SK-N-SH (cell line): ENCODE data around the gene VEGFB. TPM values are rescaled to one million over a fixed set of nuclear protein-coding genes. Genes with fewer than 3 reads are reported as not detected.

Experiments
- CTCF ChIA-PET: fragments of 300-600, 350-600 bp; formaldehyde crosslinking; extraction: SDS; loops from one replicate; lab custom pipeline; 2021; lab: Yijun Ruan, JAX
- POLR2A ChIA-PET: fragments of 350-600 bp; sonication (Branson Sonifier 250); formaldehyde crosslinking; extraction: SDS; loops from one replicate; lab custom pipeline; 2020; ENCODE audit warnings: antibody characterized with exemption, inconsistent platforms; lab: Yijun Ruan, JAX
- DNase-seq: peaks from one replicate; pipeline ENCODE4 v3.0.0; 2012
- H2AFZ ChIP-seq: fragments of 200-600 bp; sonication (generic); 2 replicates; pipeline ENCODE4 v1.8.1; 2016; ENCODE audit warnings: antibody characterized with exemption, mild to moderate bottlenecking, low read depth
- H3F3A ChIP-seq: fragments of 200-600 bp; sonication (generic); replicated peaks from 2 replicates; pipeline ENCODE3; 2016; ENCODE audit warnings: antibody characterized with exemption, mild to moderate bottlenecking; ENCODE audit not compliant: insufficient read depth
- H3K27ac ChIP-seq, 2 experiments: fragments of 200-500 bp in 1 of 2; fragments of 200-600 bp in 1 of 2; sonication (Bioruptor generic) in 1 of 2; sonication (generic), shearing (Covaris generic) in 1 of 2; 2 replicates each; pipeline versions ENCODE4 v1.5.1 to v1.6.1; 2014 to 2016; ENCODE audit warnings: low read depth in 2 of 2, inconsistent platforms in 1 of 2, low read length in 1 of 2, mild to moderate bottlenecking in 1 of 2, mixed read lengths in 1 of 2
- H3K27me3 ChIP-seq: fragments of 200-600 bp; sonication (generic), shearing (Covaris generic); 2 replicates; pipeline ENCODE4 v1.6.1; 2016; ENCODE audit warnings: mixed run types; ENCODE audit not compliant: insufficient read depth
- H3K36me3 ChIP-seq, 2 experiments: fragments of 200-500 bp in 1 of 2; fragments of 200-600 bp in 1 of 2; sonication (Bioruptor generic) in 1 of 2; sonication (generic) in 1 of 2; replicated peaks in 1 of 2; 2 replicates each; pipeline versions ENCODE3 to v1.5.1; 2014 to 2016; ENCODE audit warnings: low read length in 1 of 2, mild to moderate bottlenecking in 1 of 2; ENCODE audit not compliant: insufficient read depth in 2 of 2, control insufficient read depth in 1 of 2
- H3K4me1 ChIP-seq, 2 experiments: fragments of 200-500 bp in 1 of 2; fragments of 200-600 bp in 1 of 2; sonication (Bioruptor generic) in 1 of 2; sonication (generic), shearing (Covaris generic) in 1 of 2; 2 replicates each; pipeline versions ENCODE4 v1.5.1 to v1.6.1; 2014 to 2016; ENCODE audit warnings: low read depth in 1 of 2, low read length in 1 of 2, mixed run types in 1 of 2; ENCODE audit not compliant: insufficient read depth in 2 of 2, control insufficient read depth in 1 of 2
- H3K4me2 ChIP-seq: fragments of 200-600 bp; sonication (generic), shearing (Covaris generic); 2 replicates; pipeline ENCODE4 v1.6.1; 2017; ENCODE audit warnings: mixed run types
- H3K4me3 ChIP-seq, 2 experiments: fragments of 200-500 bp in 1 of 2; fragments of 200-600 bp in 1 of 2; sonication (Bioruptor generic) in 1 of 2; sonication (generic), shearing (Covaris generic) in 1 of 2; 2 replicates each; pipeline versions ENCODE4 v1.5.1 to v1.8.1; 2014 to 2016; ENCODE audit warnings: low read depth in 2 of 2, inconsistent platforms in 1 of 2, low read length in 1 of 2, mild to moderate bottlenecking in 1 of 2, mixed read lengths in 1 of 2, moderate library complexity in 1 of 2
- H3K79me2 ChIP-seq: fragments of 200-600 bp; sonication (generic); 2 replicates; pipeline ENCODE4 v1.8.1; 2017; ENCODE audit warnings: mild to moderate bottlenecking; ENCODE audit not compliant: insufficient read depth
- H3K9ac ChIP-seq: fragments of 200-600 bp; sonication (generic); 2 replicates; pipeline ENCODE4 v1.6.1; 2017; ENCODE audit warnings: mixed run types
- H3K9me2 ChIP-seq: fragments of 200-600 bp; sonication (generic); 2 replicates; pipeline ENCODE4 v1.6.1; 2017; ENCODE audit warnings: mixed run types
- H3K9me3 ChIP-seq: fragments of 200-600 bp; sonication (generic); 2 replicates; pipeline ENCODE4 v1.6.1; 2017; ENCODE audit warnings: mixed run types, mild to moderate bottlenecking, moderate library complexity
- H4K20me1 ChIP-seq: fragments of 200-600 bp; sonication (generic); 2 replicates; pipeline ENCODE4 v1.6.1; 2017; ENCODE audit warnings: mild to moderate bottlenecking, mixed run types; ENCODE audit not compliant: insufficient read depth
- ELF1 ChIP-seq: IDR thresholded peaks from 2 replicates; pipeline ENCODE4 v1.4.0; 2012
- FOSL2 ChIP-seq: IDR thresholded peaks from 2 replicates; pipeline ENCODE4 v1.4.0; 2012; ENCODE audit warnings: low read depth, mild to moderate bottlenecking, moderate library complexity, borderline replicate concordance
- GABPA ChIP-seq: IDR thresholded peaks from 2 replicates; pipeline ENCODE4 v1.4.0; 2012; ENCODE audit warnings: low read depth, mild to moderate bottlenecking
- MEF2A ChIP-seq: IDR thresholded peaks from 2 replicates; pipeline ENCODE4 v1.4.0; 2012; ENCODE audit warnings: low read depth, borderline replicate concordance
- MXI1 ChIP-seq: IDR thresholded peaks from 2 replicates; pipeline ENCODE4 v1.6.1; 2012; ENCODE audit warnings: mild to moderate bottlenecking, low read depth, low read length, improper control_type of control experiment
- POLR2AphosphoS5 ChIP-seq: IDR thresholded peaks from 2 replicates; pipeline ENCODE4 v1.6.1; 2012; ENCODE audit warnings: low read depth, low read length
- RXRA ChIP-seq: IDR thresholded peaks from 2 replicates; pipeline ENCODE4 v1.4.0; 2012; ENCODE audit warnings: low read depth, mild to moderate bottlenecking, borderline replicate concordance
- SIN3A ChIP-seq: IDR thresholded peaks from 2 replicates; pipeline ENCODE4 v1.6.1; 2012; ENCODE audit warnings: low read depth, mild to moderate bottlenecking, low read length, moderate library complexity, borderline replicate concordance
- TAF1 ChIP-seq: IDR thresholded peaks from 2 replicates; pipeline ENCODE4 v1.6.1; 2012; ENCODE audit warnings: low read depth, mild to moderate bottlenecking, low read length, moderate library complexity, borderline replicate concordance
- TEAD4 ChIP-seq: IDR thresholded peaks from 2 replicates; pipeline ENCODE4 v1.4.0; 2012; ENCODE audit warnings: mild to moderate bottlenecking, borderline replicate concordance; ENCODE audit not compliant: insufficient read depth
- YY1 ChIP-seq: IDR thresholded peaks from 2 replicates; pipeline ENCODE4 v1.4.0; 2012; ENCODE audit warnings: low read depth, mild to moderate bottlenecking
- WGBS: methylation state at CpG from one replicate; pipeline ENCODE4 v1.1.6; 2017; ENCODE audit warnings: low lambda C conversion rate; 5-methylcytosine and 5-hydroxymethylcytosine counted together
- polyA plus RNA-seq, 3 experiments: library from polyadenylated mRNA; depleted of rRNA; stranded (reverse); fragments of >200 nt; gene quantifications; 2 replicates each; pipeline ENCODE4 v1.2.3, GENCODE V29; 2012
- TF ChIP-seq, protein P1 (sequence below): IDR thresholded peaks from 2 replicates; pipeline ENCODE4 v1.4.0; 2012; ENCODE audit warnings: low read depth, borderline replicate concordance
- TF ChIP-seq, protein P2 (sequence below): fragments of 150-350 bp; IDR thresholded peaks from 2 replicates; pipeline ENCODE4 v1.6.1; 2017; ENCODE audit warnings: antibody characterized with exemption, low read length, low read depth, borderline replicate concordance
- TF ChIP-seq, protein P3 (sequence below): IDR thresholded peaks from 2 replicates; pipeline ENCODE4 v1.6.1; 2012; ENCODE audit warnings: mild to moderate bottlenecking, low read depth, low read length, moderate library complexity
- TF ChIP-seq, protein P4 (sequence below): fragments of 200-600 bp; sonication (generic); IDR thresholded peaks from 2 replicates; pipeline ENCODE4 v1.6.1; 2017; ENCODE audit warnings: antibody characterized with exemption, mild to moderate bottlenecking, moderate library complexity

Gene VEGFB, protein sequence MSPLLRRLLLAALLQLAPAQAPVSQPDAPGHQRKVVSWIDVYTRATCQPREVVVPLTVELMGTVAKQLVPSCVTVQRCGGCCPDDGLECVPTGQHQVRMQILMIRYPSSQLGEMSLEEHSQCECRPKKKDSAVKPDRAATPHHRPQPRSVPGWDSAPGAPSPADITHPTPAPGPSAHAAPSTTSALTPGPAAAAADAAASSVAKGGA
- 16.3 and 29.9 TPM in 2 replicates for polyA plus RNA-seq (2012; rRNA removed)
- polyA plus RNA-seq (2012; cell fraction: cytosol; rRNA removed), result 31.2 and 40.8 TPM in 2 replicates
- polyA plus RNA-seq (2012; cell fraction: nucleus; rRNA removed), result 39.6 and 40.1 TPM in 2 replicates

DNA sequence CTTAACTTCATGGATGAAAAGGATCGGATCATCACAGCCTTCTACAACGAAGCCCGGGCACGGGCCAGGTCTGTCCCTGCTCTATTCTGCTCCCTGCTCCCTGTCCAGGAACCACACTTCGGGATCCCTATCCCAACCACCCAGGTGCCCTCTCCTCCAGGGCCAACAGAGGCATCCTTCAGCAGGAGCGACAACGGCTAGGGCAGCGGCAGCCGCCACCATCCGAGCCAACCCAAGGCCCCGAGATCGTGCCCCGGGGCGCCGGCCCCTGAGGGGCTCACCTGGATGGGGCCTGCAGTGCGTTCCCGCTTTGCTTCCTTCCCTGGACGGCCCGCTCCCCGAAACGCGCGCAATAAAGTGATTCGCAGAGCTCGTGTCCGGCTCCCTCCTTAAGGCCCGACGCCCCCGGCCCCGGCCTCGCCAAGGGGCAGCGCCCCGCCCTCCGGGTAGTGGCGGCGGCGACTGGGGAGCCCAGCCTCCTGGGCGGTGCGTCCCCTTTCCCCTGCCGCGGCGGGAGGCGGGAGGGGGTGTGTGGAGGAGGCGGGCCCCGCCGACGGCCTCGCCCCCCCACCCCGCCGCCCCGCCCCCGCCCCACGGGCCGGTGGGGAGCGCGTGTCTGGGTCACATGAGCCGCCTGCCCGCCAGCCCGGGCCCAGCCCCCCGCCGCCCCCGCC, at the start of gene VEGFB:
Gene VEGFB (plus strand): TSS at position 672 of the 674 bp plus-strand sequence. CDS start 250 bp downstream, outside the sequence.
- ChIA-PET CTCF (interaction anchor here (1.0 to 3.4 kb wide), 4 partner anchors 13 to 70 kb away, joined by 3 to 15 read pairs (median 6); partner anchors contain the start of genes PLCB3 and PPP1R14B), POLR2A (interaction anchor here (0.6 to 0.7 kb wide), 3 partner anchors 28 to 1381 kb away, joined by 3 to 4 read pairs (median 3); partner anchors contain the start of gene FERMT3)
- H3K9ac ChIP-seq, result peak within 1 kb of the TSS; percentile 66
- peaks cover 20% of the 10 kb centered on the region for H3K79me2 ChIP-seq
- H3K4me1 ChIP-seq, result peaks cover 11 to 47% of the 10 kb centered on the region in 2 experiments; a peak in 2 of 4 replicates
- no peaks in the 10 kb centered on the region for H3K9me3 ChIP-seq
- peak within 1 kb of the TSS in 1 of 2 experiments; percentile 83; a peak in 2 of 4 replicates for H3K27ac ChIP-seq
- peak within 1 kb of the TSS; percentile 91 for H3K4me2 ChIP-seq
- H3F3A ChIP-seq, result peaks cover 31% of the 10 kb centered on the region
- H4K20me1 ChIP-seq, result no peaks in the 10 kb centered on the region
- H2AFZ ChIP-seq, result no peak within 1 kb of the TSS
- DNase-seq, result peak; percentile 92
- peaks cover 0 to 20% of the 10 kb centered on the region in 2 experiments for H3K36me3 ChIP-seq
- no peaks in the 10 kb centered on the region for H3K27me3 ChIP-seq
- 17% methylated on average over 9 of the region's 62 CpGs for WGBS
- H3K4me3 ChIP-seq, result peak within 1 kb of the TSS; percentile 69 to 70
- no peaks in the 10 kb centered on the region for H3K9me2 ChIP-seq
- no peak for TF ChIP-seq GABPA
- TF ChIP-seq MXI1, result no peak
- TF ChIP-seq, protein P1, sequence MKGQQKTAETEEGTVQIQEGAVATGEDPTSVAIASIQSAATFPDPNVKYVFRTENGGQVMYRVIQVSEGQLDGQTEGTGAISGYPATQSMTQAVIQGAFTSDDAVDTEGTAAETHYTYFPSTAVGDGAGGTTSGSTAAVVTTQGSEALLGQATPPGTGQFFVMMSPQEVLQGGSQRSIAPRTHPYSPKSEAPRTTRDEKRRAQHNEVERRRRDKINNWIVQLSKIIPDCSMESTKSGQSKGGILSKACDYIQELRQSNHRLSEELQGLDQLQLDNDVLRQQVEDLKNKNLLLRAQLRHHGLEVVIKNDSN, result peak; percentile 61; the same call in 1 of the 2 replicates
- TF ChIP-seq TEAD4, result no peak
- TF ChIP-seq POLR2AphosphoS5, result peak; percentile 38; the same call in 1 of the 2 replicates
- TF ChIP-seq, all 33 proteins: peak for 2

DNA sequence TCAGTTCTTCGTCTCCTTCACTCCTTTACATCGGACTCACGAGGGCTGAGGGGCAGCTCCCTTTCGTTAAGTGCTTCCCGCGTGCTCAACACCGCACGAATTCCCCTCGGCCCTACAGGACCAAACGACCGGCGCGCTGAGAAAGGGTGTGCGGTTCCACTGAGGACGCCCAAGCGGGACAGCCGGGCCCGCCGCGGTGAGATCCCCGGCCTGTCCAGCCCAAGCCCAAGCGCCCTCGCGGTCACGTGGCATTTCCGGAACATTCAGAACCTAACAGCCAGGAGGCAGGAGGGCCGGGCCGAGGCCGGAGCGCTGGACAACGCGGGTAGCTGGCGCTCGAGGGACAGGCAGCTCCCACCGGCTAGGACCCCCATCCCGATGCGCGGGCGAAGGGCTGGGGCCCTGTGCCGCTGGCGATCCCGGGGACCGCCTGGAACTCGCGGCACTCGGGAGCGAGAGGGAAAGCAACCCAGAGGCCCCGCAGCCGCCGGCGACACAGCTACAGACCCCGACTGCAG, 49.1 kb upstream of the VEGFB start:
- Histone ChIP-seq H3K27me3 (no peaks in the 10 kb centered on the region), H3K4me1 (peaks cover 14 to 31% of the 10 kb centered on the region in 2 experiments; a peak in 3 of 4 replicates), H3F3A (peaks cover 22% of the 10 kb centered on the region), H3K9me3 (no peaks in the 10 kb centered on the region), H3K9ac (peak overlapping the region; percentile 78), H3K36me3 (peaks cover 0 to 8% of the 10 kb centered on the region in 2 experiments), H3K27ac (peak overlapping the region; percentile 88 to 90), H4K20me1 (peaks cover 15% of the 10 kb centered on the region), H3K79me2 (peaks cover 36% of the 10 kb centered on the region), H2AFZ (peak overlapping the region; percentile 32; the same call in 1 of the 2 replicates), H3K4me2 (peak overlapping the region; percentile 83), H3K9me2 (no peaks in the 10 kb centered on the region), H3K4me3 (peak overlapping the region; percentile 59 to 67)
- 2% methylated on average over 27 of the region's 52 CpGs for WGBS
- POLR2A ChIA-PET, result interaction anchor here (0.6 to 1.9 kb wide), 15 partner anchors 16 to 1315 kb away, joined by 3 to 9 read pairs (median 3); partner anchors contain the start of gene NUDT22
- CTCF ChIA-PET, result interaction anchor here (0.9 to 2.7 kb wide), 9 partner anchors 10 to 241 kb away, joined by 3 to 10 read pairs (median 5); partner anchors contain the start of gene FERMT3
- no peak for DNase-seq
- TF ChIP-seq MEF2A (no peak), TAF1 (peak; percentile 98), POLR2AphosphoS5 (peak; percentile 98), MXI1 (peak; percentile 81), ELF1 (peak; percentile 26; the same call in 1 of the 2 replicates), SIN3A (no peak), RXRA (no peak), YY1 (peak; percentile 54; the same call in 1 of the 2 replicates), FOSL2 (no peak)
- TF ChIP-seq, protein P2, sequence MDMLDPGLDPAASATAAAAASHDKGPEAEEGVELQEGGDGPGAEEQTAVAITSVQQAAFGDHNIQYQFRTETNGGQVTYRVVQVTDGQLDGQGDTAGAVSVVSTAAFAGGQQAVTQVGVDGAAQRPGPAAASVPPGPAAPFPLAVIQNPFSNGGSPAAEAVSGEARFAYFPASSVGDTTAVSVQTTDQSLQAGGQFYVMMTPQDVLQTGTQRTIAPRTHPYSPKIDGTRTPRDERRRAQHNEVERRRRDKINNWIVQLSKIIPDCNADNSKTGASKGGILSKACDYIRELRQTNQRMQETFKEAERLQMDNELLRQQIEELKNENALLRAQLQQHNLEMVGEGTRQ, result peak; percentile 21; the same call in 1 of the 2 replicates
- TF ChIP-seq, protein P3, sequence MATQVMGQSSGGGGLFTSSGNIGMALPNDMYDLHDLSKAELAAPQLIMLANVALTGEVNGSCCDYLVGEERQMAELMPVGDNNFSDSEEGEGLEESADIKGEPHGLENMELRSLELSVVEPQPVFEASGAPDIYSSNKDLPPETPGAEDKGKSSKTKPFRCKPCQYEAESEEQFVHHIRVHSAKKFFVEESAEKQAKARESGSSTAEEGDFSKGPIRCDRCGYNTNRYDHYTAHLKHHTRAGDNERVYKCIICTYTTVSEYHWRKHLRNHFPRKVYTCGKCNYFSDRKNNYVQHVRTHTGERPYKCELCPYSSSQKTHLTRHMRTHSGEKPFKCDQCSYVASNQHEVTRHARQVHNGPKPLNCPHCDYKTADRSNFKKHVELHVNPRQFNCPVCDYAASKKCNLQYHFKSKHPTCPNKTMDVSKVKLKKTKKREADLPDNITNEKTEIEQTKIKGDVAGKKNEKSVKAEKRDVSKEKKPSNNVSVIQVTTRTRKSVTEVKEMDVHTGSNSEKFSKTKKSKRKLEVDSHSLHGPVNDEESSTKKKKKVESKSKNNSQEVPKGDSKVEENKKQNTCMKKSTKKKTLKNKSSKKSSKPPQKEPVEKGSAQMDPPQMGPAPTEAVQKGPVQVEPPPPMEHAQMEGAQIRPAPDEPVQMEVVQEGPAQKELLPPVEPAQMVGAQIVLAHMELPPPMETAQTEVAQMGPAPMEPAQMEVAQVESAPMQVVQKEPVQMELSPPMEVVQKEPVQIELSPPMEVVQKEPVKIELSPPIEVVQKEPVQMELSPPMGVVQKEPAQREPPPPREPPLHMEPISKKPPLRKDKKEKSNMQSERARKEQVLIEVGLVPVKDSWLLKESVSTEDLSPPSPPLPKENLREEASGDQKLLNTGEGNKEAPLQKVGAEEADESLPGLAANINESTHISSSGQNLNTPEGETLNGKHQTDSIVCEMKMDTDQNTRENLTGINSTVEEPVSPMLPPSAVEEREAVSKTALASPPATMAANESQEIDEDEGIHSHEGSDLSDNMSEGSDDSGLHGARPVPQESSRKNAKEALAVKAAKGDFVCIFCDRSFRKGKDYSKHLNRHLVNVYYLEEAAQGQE, result peak; percentile 61
- TF ChIP-seq, protein P4, sequence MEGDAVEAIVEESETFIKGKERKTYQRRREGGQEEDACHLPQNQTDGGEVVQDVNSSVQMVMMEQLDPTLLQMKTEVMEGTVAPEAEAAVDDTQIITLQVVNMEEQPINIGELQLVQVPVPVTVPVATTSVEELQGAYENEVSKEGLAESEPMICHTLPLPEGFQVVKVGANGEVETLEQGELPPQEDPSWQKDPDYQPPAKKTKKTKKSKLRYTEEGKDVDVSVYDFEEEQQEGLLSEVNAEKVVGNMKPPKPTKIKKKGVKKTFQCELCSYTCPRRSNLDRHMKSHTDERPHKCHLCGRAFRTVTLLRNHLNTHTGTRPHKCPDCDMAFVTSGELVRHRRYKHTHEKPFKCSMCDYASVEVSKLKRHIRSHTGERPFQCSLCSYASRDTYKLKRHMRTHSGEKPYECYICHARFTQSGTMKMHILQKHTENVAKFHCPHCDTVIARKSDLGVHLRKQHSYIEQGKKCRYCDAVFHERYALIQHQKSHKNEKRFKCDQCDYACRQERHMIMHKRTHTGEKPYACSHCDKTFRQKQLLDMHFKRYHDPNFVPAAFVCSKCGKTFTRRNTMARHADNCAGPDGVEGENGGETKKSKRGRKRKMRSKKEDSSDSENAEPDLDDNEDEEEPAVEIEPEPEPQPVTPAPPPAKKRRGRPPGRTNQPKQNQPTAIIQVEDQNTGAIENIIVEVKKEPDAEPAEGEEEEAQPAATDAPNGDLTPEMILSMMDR, result peak; percentile 34
